Adrenal gland (tissue), 12 donors: Measurements from ENCODE around the gene NDOR1. TPM values are rescaled to one million over a fixed set of nuclear protein-coding genes. Genes with fewer than 3 reads are reported as not detected.

Experiments used
- DNase-seq, 7 donors: peaks; one replicate each; pipeline ENCODE4 v3.0.0-alpha.2; 2019 to 2020
- H3K27ac ChIP-seq, 5 donors: fragments of 200-600 bp; sonication (generic) in 4 of 5; 1 replicate in 3 of 5; 2 replicates in 2 of 5; pipeline versions ENCODE4 v1.5.1 to v1.8.0; 2016 to 2020; ENCODE audit warnings: mild to moderate bottlenecking in 1 of 5
- H3K27me3 ChIP-seq: fragments of 200-600 bp; 2 replicates; pipeline ENCODE4 v1.8.0; 2021
- H3K36me3 ChIP-seq, 2 donors: fragments of 200-600 bp; replicated peaks in 1 of 2; 1 replicate in 1 of 2; 2 replicates in 1 of 2; pipeline versions ENCODE4 v1.5.1 to v1.8.0; 2018 to 2022
- H3K4me1 ChIP-seq, 2 donors: fragments of 200-600 bp; replicated peaks in 1 of 2; 1 replicate in 1 of 2; 2 replicates in 1 of 2; pipeline versions ENCODE4 v1.5.1 to v1.8.0; 2018 to 2021
- H3K4me3 ChIP-seq, 4 donors: fragments of 200-600 bp; sonication (generic) in 3 of 4; one replicate each; pipeline ENCODE4 v1.5.1; 2016 to 2018
- H3K9me3 ChIP-seq, 3 donors: fragments of 200-600 bp; sonication (generic) in 1 of 3; replicated peaks in 1 of 3; 1 replicate in 2 of 3; 2 replicates in 1 of 3; pipeline versions ENCODE4 v1.5.1 to v1.8.0; 2016 to 2021
- CTCF ChIP-seq, 6 experiments: fragments of 450-650 bp in 4 of 6; fragments of 200-600 bp in 2 of 6; sonication (generic) in 1 of 6; IDR thresholded peaks; 1 replicate in 5 of 6; 2 replicates in 1 of 6; pipeline versions ENCODE4 v1.5.1 to v1.8.0; 2016 to 2021; ENCODE audit warnings: antibody characterized with exemption in 6 of 6, mild to moderate bottlenecking in 2 of 6, moderate library complexity in 1 of 6
- POLR2A ChIP-seq, 2 donors: fragments of 450-650 bp; IDR thresholded peaks; one replicate each; pipeline ENCODE4 v1.6.1; 2017; ENCODE audit warnings: antibody characterized with exemption in 2 of 2, mild to moderate bottlenecking in 2 of 2, moderate library complexity in 1 of 2
- WGBS, 4 donors: extraction: QIAGEN DNeasy Blood & Tissue Kit in 2 of 4; methylation state at CpG; one replicate each; pipeline versions ENCODE4 v1.1.5 to v1.1.7; 2013 to 2017; 5-methylcytosine and 5-hydroxymethylcytosine counted together
- intact Hi-C, 2 donors: fragments of 100-400 bp; cut with DNase I; formaldehyde crosslinking; loops; one replicate each; pipeline versions ENCODE4 v1.14.1 to v1.15.0; 2022 to 2023
- polyA plus RNA-seq, 3 donors: library from polyadenylated mRNA; stranded (reverse); fragments of 200-250 nt in 2 of 3; fragments of 350-450 nt in 1 of 3; fragmentation: Illumina TruSeq in 1 of 3; extraction: RNeasy Lipid Tissue Mini Kit (QIAGEN cat#74804) in 1 of 3; gene quantifications; one replicate each; pipeline ENCODE4 v1.2.3, GENCODE V29; 2013 to 2014
- total RNA-seq, 9 donors: library from RNA; depleted of rRNA in 4 of 9; stranded (reverse); fragments of >200 nt in 4 of 9; fragments of 120-200 nt in 1 of 9; fragmentation: NEBNext Ultra II Directional in 1 of 9; extraction: Animal tissue kit (Norgen Biotek cat#: 25700) in 1 of 9; gene quantifications; one replicate each; pipeline versions ENCODE4 v1.1.0 to v1.2.4, GENCODE V29; 2013 to 2023
- donor health status: healthy with polysubstance abuse.
- donor health status: Bipolar disorder and iron deficiency.
- donor health status: DM: yes; HTN: yes; CAD: no.
- donor health status: DM: no; HTN: no; CAD: no.
- donor health status: DM: no; HTN: no; CAD: no.
- donor health status: DM: yes; HTN: yes; CAD: no.

The NDOR1 gene
- total and polyA plus RNA-seq, 12 donors = 1.6 to 36.4 (median 13.7) TPM

GRCh38 chr9:137188086-137188489 lies 17.4 kb upstream of the NDOR1 start:
- TF ChIP-seq POLR2A (IDR thresholded peaks at IDR 0.05) (no peak), CTCF (IDR thresholded peaks at IDR 0.05) (no peak)
- Histone ChIP-seq H3K27ac (peak overlapping the region; percentile 74 to 98 (median 91)), H3K4me3 (peak overlapping the region; percentile 62 to 82 (median 76)), H3K36me3 (peaks cover 0 to 49% of the 10 kb centered on the region in 2 donors), H3K27me3 (no peaks in the 10 kb centered on the region), H3K9me3 (no peaks in the 10 kb centered on the region), H3K4me1 (peaks cover 20 to 32% of the 10 kb centered on the region in 2 donors)
- intact Hi-C loops = no loop called here
- DNase-seq = no peak
- WGBS, 4 donors = 0 to 1% (median 0%) methylated on average over 13 to 31 of the region's 31 CpGs

- Histone ChIP-seq H3K27me3 (no peaks in the 10 kb centered on the region), H3K36me3 (peaks cover 0 to 43% of the 10 kb centered on the region in 2 donors), H3K27ac (peak within 1 kb of the TSS; percentile 74 to 98 (median 91)), H3K4me3 (peak within 1 kb of the TSS; percentile 62 to 82 (median 76)), H3K9me3 (no peaks in the 10 kb centered on the region), H3K4me1 (peaks cover 20 to 32% of the 10 kb centered on the region in 2 donors)
- DNase-seq = peak; percentile 91 to 96 (median 93)
- TF ChIP-seq CTCF (IDR thresholded peaks at IDR 0.05) = peak in 3 of 6 experiments; percentile 6 to 32 (median 24)
- peak; percentile 79 to 89 for TF ChIP-seq POLR2A (IDR thresholded peaks at IDR 0.05)
- intact Hi-C loops = no loop called here
- WGBS, 4 donors = 0 to 1% (median 0%) methylated on average over 14 to 98 of the region's 98 CpGs
Measured at GRCh38 chr9:137188490-137189296, 16.8 kb upstream of the NDOR1 start, which contains the start of the genes ANAPC2 and SSNA1. TSS of gene ANAPC2 (minus strand) at chr9:137188560. CDS start at chr9:137188532, 28 bp downstream. TSS of gene SSNA1 (plus strand) at chr9:137188676. CDS start at chr9:137188727, 51 bp downstream.

- TF ChIP-seq POLR2A (IDR thresholded peaks at IDR 0.05) = no peak
- no peak for TF ChIP-seq CTCF (IDR thresholded peaks at IDR 0.05)
- no peak for DNase-seq
- H3K36me3 ChIP-seq = peaks cover 0 to 40% of the 10 kb centered on the region in 2 donors
- H3K9me3 ChIP-seq = no peaks in the 10 kb centered on the region
- intact Hi-C loops = no loop called here
- WGBS, 4 donors = 20 to 44% (median 26%) methylated on average over 8 to 23 of the region's 23 CpGs
- peak overlapping the region; percentile 74 to 98 (median 91) for H3K27ac ChIP-seq
- H3K4me3 ChIP-seq = peak overlapping the region in 3 of 4 donors; percentile 62 to 82 (median 70)
- H3K27me3 ChIP-seq = no peaks in the 10 kb centered on the region
- H3K4me1 ChIP-seq = peaks cover 20 to 32% of the 10 kb centered on the region in 2 donors
Measured at GRCh38 chr9:137189297-137190295, 15.9 kb upstream of the NDOR1 start.
